ENCODE results near the gene CDK3. TPM values are rescaled to one million over a fixed set of nuclear protein-coding genes. Genes with fewer than 3 reads are reported as not detected.
A peak's percentile ranks its signal among the peaks of the same experiment; 100 is the strongest.

The CDK3 gene
- total RNA-seq, 1 donor from 2014 or later = 1.8 TPM

- Histone ChIP-seq H3K36me3 (peaks cover 24% of the 10 kb centered on the region), H3K4me3 (no peak overlapping the region), H3K9me3 (replicated peaks) (no peaks in the 10 kb centered on the region), H3K4me1 (peaks cover 12% of the 10 kb centered on the region), H3K27me3 (ENCODE audit: low read depth) (no peaks in the 10 kb centered on the region), H3K27ac (replicated peaks) (peak overlapping the region; percentile 30)
- intact Hi-C loops (cut with micrococcal nuclease) = no loop called here
- TF ChIP-seq, protein P1, sequence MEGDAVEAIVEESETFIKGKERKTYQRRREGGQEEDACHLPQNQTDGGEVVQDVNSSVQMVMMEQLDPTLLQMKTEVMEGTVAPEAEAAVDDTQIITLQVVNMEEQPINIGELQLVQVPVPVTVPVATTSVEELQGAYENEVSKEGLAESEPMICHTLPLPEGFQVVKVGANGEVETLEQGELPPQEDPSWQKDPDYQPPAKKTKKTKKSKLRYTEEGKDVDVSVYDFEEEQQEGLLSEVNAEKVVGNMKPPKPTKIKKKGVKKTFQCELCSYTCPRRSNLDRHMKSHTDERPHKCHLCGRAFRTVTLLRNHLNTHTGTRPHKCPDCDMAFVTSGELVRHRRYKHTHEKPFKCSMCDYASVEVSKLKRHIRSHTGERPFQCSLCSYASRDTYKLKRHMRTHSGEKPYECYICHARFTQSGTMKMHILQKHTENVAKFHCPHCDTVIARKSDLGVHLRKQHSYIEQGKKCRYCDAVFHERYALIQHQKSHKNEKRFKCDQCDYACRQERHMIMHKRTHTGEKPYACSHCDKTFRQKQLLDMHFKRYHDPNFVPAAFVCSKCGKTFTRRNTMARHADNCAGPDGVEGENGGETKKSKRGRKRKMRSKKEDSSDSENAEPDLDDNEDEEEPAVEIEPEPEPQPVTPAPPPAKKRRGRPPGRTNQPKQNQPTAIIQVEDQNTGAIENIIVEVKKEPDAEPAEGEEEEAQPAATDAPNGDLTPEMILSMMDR (IDR thresholded peaks at IDR 0.05; ENCODE audit: borderline replicate concordance) = no peak
- no peak for DNase-seq
Observed at GRCh38 chr17:75996665-75997590, 3.7 kb upstream of the CDK3 start.

- H3K27ac ChIP-seq (replicated peaks) = no peak overlapping the region
- TF ChIP-seq, protein P1 (IDR thresholded peaks at IDR 0.05; ENCODE audit: borderline replicate concordance) = no peak
- H3K4me1 ChIP-seq = peaks cover 16% of the 10 kb centered on the region
- H3K4me3 ChIP-seq = no peak overlapping the region
- H3K9me3 ChIP-seq (replicated peaks) = no peaks in the 10 kb centered on the region
- no peak for DNase-seq
- H3K36me3 ChIP-seq = peaks cover 17% of the 10 kb centered on the region
- no peaks in the 10 kb centered on the region for H3K27me3 ChIP-seq (ENCODE audit: low read depth)
- intact Hi-C loops (cut with micrococcal nuclease) = no loop called here
Observed at GRCh38 chr17:75998327-75998795, 2.3 kb upstream of the CDK3 start.

DNA sequence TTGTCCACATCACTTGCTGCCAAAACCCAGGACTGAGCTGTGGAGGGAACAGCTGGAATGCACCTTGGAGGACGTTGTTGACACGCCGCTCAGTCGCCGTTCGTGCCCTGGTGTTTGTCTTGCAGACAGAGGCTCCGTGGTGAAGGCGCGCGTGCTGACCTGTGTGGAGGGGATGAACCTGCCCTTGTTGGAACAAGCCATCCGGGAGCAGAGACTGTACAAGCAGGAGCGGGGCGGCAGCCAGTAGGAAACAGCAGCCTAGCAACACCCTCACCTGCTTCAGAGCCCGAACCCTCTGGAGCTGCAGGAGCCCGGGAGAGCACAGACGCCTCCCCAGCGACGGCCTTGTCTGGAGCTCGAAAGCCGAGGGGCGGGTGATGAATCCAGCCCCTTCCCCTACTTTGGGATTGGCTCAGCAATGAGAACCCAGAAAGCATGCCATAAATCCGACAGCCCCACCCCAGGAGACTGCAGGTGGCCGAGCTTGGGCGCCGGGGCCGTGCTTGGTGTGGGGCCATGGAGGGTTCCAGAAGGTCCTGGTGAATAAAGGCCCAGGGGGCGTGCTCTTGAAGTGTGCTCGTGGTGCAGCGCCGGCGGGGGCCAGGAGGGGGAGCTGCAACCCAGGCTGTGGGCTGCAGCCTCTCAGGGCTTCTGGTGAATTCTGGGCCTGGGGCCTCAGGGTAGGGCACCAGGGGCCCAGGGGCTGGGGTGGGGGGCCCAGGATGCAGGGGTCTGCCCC lies 470 bp upstream of the CDK3 start:
- no peaks in the 10 kb centered on the region for H3K27me3 ChIP-seq (ENCODE audit: low read depth)
- no peak overlapping the region for H3K4me3 ChIP-seq
- peaks cover 5% of the 10 kb centered on the region for H3K36me3 ChIP-seq
- DNase-seq = no peak
- no peak overlapping the region for H3K27ac ChIP-seq (replicated peaks)
- TF ChIP-seq, protein P1 (IDR thresholded peaks at IDR 0.05; ENCODE audit: borderline replicate concordance) = peak; percentile 61
- H3K4me1 ChIP-seq = peaks cover 25% of the 10 kb centered on the region
- H3K9me3 ChIP-seq (replicated peaks) = no peaks in the 10 kb centered on the region
- intact Hi-C loops (cut with micrococcal nuclease) = no loop called here

GRCh38 chr17:76002100-76002499 lies 1.4 kb downstream of the CDK3 start:
- intact Hi-C loops (cut with micrococcal nuclease) = no loop called here
- H3K36me3 ChIP-seq = peaks cover 5% of the 10 kb centered on the region
- H3K9me3 ChIP-seq (replicated peaks) = no peaks in the 10 kb centered on the region
- DNase-seq = no peak
- TF ChIP-seq, protein P1 (IDR thresholded peaks at IDR 0.05; ENCODE audit: borderline replicate concordance) = no peak
- H3K27ac ChIP-seq (replicated peaks) = no peak overlapping the region
- H3K27me3 ChIP-seq (ENCODE audit: low read depth) = no peaks in the 10 kb centered on the region
- no peak overlapping the region for H3K4me3 ChIP-seq
- peaks cover 22% of the 10 kb centered on the region for H3K4me1 ChIP-seq

GRCh38 chr17:76003915-76004314 lies 3.3 kb downstream of the CDK3 start:
- H3K36me3 ChIP-seq = peaks cover 5% of the 10 kb centered on the region
- intact Hi-C loops (cut with micrococcal nuclease) = no loop called here
- H3K4me1 ChIP-seq = peaks cover 17% of the 10 kb centered on the region
- no peaks in the 10 kb centered on the region for H3K9me3 ChIP-seq (replicated peaks)
- no peak overlapping the region for H3K27ac ChIP-seq (replicated peaks)
- no peak for DNase-seq
- no peak overlapping the region for H3K4me3 ChIP-seq
- TF ChIP-seq, protein P1 (IDR thresholded peaks at IDR 0.05; ENCODE audit: borderline replicate concordance) = no peak
- H3K27me3 ChIP-seq (ENCODE audit: low read depth) = no peaks in the 10 kb centered on the region

All from left ventricle myocardium inferior (tissue), 1 donor.